Measurements from ENCODE around the gene RAI1. TPM values are rescaled to one million over a fixed set of nuclear protein-coding genes. Genes with fewer than 3 reads are reported as not detected.

The RAI1 gene
- total and polyA plus RNA-seq, 4 experiments from 2014 or later: 0.35 to 19.5 (median 9.7) TPM

GRCh38 chr17:17694169-17695081, 13.2 kb downstream of the RAI1 start:
- CTCF ChIA-PET (ENCODE audit: partially characterized antibody): interaction anchor here (1.0 to 6.0 kb wide), 3 partner anchors 12 to 16 kb away, joined by 3 to 23 read pairs (median 3); no protein-coding TSS in a partner anchor
- Mint-ChIP-seq H3K4me3 (peak overlapping the region; percentile 87 to 93 (median 89)), H3K27ac (peak overlapping the region; percentile 97 to 99 (median 99)), H3K27me3 (no peaks in the 10 kb centered on the region), H3K4me1 (peaks cover 16 to 66% (median 34%) of the 10 kb centered on the region in 4 donors), H3K9me3 (peaks cover 0 to 2% (median 0%) of the 10 kb centered on the region in 8 donors), H3K36me3 (no peaks in the 10 kb centered on the region)
- Histone ChIP-seq H3K36me3 (ENCODE audit: insufficient read depth, low read length) (no peaks in the 10 kb centered on the region), H3K27me3 (ENCODE audit: insufficient read depth, low read length) (no peaks in the 10 kb centered on the region), H3K4me1 (ENCODE audit: insufficient read depth, low read length) (peaks cover 35% of the 10 kb centered on the region), H3K9me3 (ENCODE audit: control insufficient read depth in 1 of 2, low read length in 2 of 2) (no peaks in the 10 kb centered on the region), H3K4me3 (ENCODE audit: low read length in 2 of 2) (peak overlapping the region; percentile 38 to 63), H3K27ac (ENCODE audit: low read depth, low read length) (peak overlapping the region; percentile 92)
- intact Hi-C loops (cut with micrococcal nuclease): loop anchor here (1.0 kb wide), 3 partner anchors 13 to 103 kb away; partner anchors contain the start of genes PEMT and RAI1
- POLR2A ChIA-PET (ENCODE audit: partially characterized antibody): interaction anchor here (0.6 to 5.4 kb wide), 9 partner anchors 13 to 1988 kb away, joined by 3 to 44 read pairs (median 4); partner anchors contain the start of genes DRC3, PEMT, RAI1 and SREBF1
- DNase-seq: peak; percentile 71 to 85 (median 77)

GRCh38 chr17:17696085-17696484, 14.8 kb downstream of the RAI1 start:
- intact Hi-C loops (cut with micrococcal nuclease): no loop called here

GRCh38 chr17:17696882-17697633, 15.8 kb downstream of the RAI1 start:
- peak overlapping the region in 6 of 7 donors; percentile 29 to 97 (median 80) for H3K27ac Mint-ChIP-seq
- DNase-seq: no peak
- ChIA-PET CTCF (ENCODE audit: partially characterized antibody) (interaction anchor here (0.6 to 1.1 kb wide), 2 partner anchors 17 to 1360 kb away, joined by 3 read pairs; no protein-coding TSS in a partner anchor), POLR2A (ENCODE audit: partially characterized antibody) (no interaction called here)
- Histone ChIP-seq H3K27me3 (ENCODE audit: insufficient read depth, low read length) (no peaks in the 10 kb centered on the region), H3K4me1 (ENCODE audit: insufficient read depth, low read length) (peaks cover 25% of the 10 kb centered on the region), H3K9me3 (ENCODE audit: control insufficient read depth in 1 of 2, low read length in 2 of 2) (no peaks in the 10 kb centered on the region), H3K4me3 (ENCODE audit: low read length in 2 of 2) (no peak overlapping the region), H3K27ac (ENCODE audit: low read depth, low read length) (no peak overlapping the region), H3K36me3 (ENCODE audit: insufficient read depth, low read length) (no peaks in the 10 kb centered on the region)
- H3K36me3 Mint-ChIP-seq: no peaks in the 10 kb centered on the region
- peak overlapping the region in 2 of 8 donors; percentile 50 to 52 for H3K4me3 Mint-ChIP-seq
- H3K27me3 Mint-ChIP-seq: no peaks in the 10 kb centered on the region
- intact Hi-C loops (cut with micrococcal nuclease): no loop called here
- peaks cover 10 to 49% (median 21%) of the 10 kb centered on the region in 4 donors for H3K4me1 Mint-ChIP-seq
- peaks cover 0 to 2% (median 0%) of the 10 kb centered on the region in 8 donors for H3K9me3 Mint-ChIP-seq

More at GRCh38 chr17:17696085-17696484, 14.8 kb downstream of the RAI1 start:
- Histone ChIP-seq H3K27ac (ENCODE audit: low read depth, low read length) (no peak overlapping the region), H3K36me3 (ENCODE audit: insufficient read depth, low read length) (no peaks in the 10 kb centered on the region), H3K9me3 (ENCODE audit: control insufficient read depth in 1 of 2, low read length in 2 of 2) (no peaks in the 10 kb centered on the region), H3K4me3 (ENCODE audit: low read length in 2 of 2) (no peak overlapping the region), H3K27me3 (ENCODE audit: insufficient read depth, low read length) (no peaks in the 10 kb centered on the region), H3K4me1 (ENCODE audit: insufficient read depth, low read length) (peaks cover 35% of the 10 kb centered on the region)
- H3K4me1 Mint-ChIP-seq: peaks cover 14 to 58% (median 27%) of the 10 kb centered on the region in 4 donors
- no peaks in the 10 kb centered on the region for H3K27me3 Mint-ChIP-seq
- CTCF ChIA-PET (ENCODE audit: partially characterized antibody): no interaction called here
- POLR2A ChIA-PET (ENCODE audit: partially characterized antibody): interaction anchor here (2.3 to 5.4 kb wide), 2 partner anchors 15 to 55 kb away, joined by 11 to 44 read pairs; partner anchors contain the start of gene RAI1
- peaks cover 0 to 2% (median 0%) of the 10 kb centered on the region in 8 donors for H3K9me3 Mint-ChIP-seq
- peak overlapping the region in 5 of 7 donors; percentile 82 to 98 (median 95) for H3K27ac Mint-ChIP-seq
- DNase-seq: no peak
- peak overlapping the region in 7 of 8 donors; percentile 7 to 91 (median 87) for H3K4me3 Mint-ChIP-seq
- no peaks in the 10 kb centered on the region for H3K36me3 Mint-ChIP-seq

- H3K4me1 Mint-ChIP-seq: peaks cover 10 to 37% (median 16%) of the 10 kb centered on the region in 4 donors
- ChIA-PET POLR2A (ENCODE audit: partially characterized antibody) (no interaction called here), CTCF (ENCODE audit: partially characterized antibody) (interaction anchor here (1.1 kb wide), 1 partner anchor 18 kb away, joined by 3 read pairs; no protein-coding TSS in a partner anchor)
- no peaks in the 10 kb centered on the region for H3K9me3 ChIP-seq (ENCODE audit: control insufficient read depth in 1 of 2, low read length in 2 of 2)
- intact Hi-C loops (cut with micrococcal nuclease): no loop called here
- no peaks in the 10 kb centered on the region for H3K36me3 ChIP-seq (ENCODE audit: insufficient read depth, low read length)
- H3K4me3 ChIP-seq (ENCODE audit: low read length in 2 of 2): no peak overlapping the region
- peaks cover 0 to 2% (median 0%) of the 10 kb centered on the region in 8 donors for H3K9me3 Mint-ChIP-seq
- H3K4me1 ChIP-seq (ENCODE audit: insufficient read depth, low read length): peaks cover 18% of the 10 kb centered on the region
- H3K27me3 ChIP-seq (ENCODE audit: insufficient read depth, low read length): no peaks in the 10 kb centered on the region
- H3K4me3 Mint-ChIP-seq: no peak overlapping the region
- no peaks in the 10 kb centered on the region for H3K27me3 Mint-ChIP-seq
- no peak overlapping the region for H3K27ac Mint-ChIP-seq
- no peak for DNase-seq
- no peak overlapping the region for H3K27ac ChIP-seq (ENCODE audit: low read depth, low read length)
- H3K36me3 Mint-ChIP-seq: no peaks in the 10 kb centered on the region
These were observed 17.1 kb downstream of the RAI1 start for GRCh38 chr17:17698371-17698770.

GRCh38 chr17:17698869-17699351, 17.7 kb downstream of the RAI1 start:
- no peaks in the 10 kb centered on the region for H3K27me3 ChIP-seq (ENCODE audit: insufficient read depth, low read length)
- intact Hi-C loops (cut with micrococcal nuclease): no loop called here
- no peak overlapping the region for H3K4me3 Mint-ChIP-seq

GRCh38 chr17:17699491-17699890, 18.2 kb downstream of the RAI1 start:
- Mint-ChIP-seq H3K4me1 (peaks cover 4 to 27% (median 9%) of the 10 kb centered on the region in 4 donors), H3K27ac (no peak overlapping the region), H3K27me3 (no peaks in the 10 kb centered on the region), H3K9me3 (peaks cover 0 to 2% (median 0%) of the 10 kb centered on the region in 8 donors), H3K4me3 (no peak overlapping the region), H3K36me3 (no peaks in the 10 kb centered on the region)
- intact Hi-C loops (cut with micrococcal nuclease): no loop called here
- POLR2A ChIA-PET (ENCODE audit: partially characterized antibody): no interaction called here
- Histone ChIP-seq H3K9me3 (ENCODE audit: control insufficient read depth in 1 of 2, low read length in 2 of 2) (no peaks in the 10 kb centered on the region), H3K27me3 (ENCODE audit: insufficient read depth, low read length) (no peaks in the 10 kb centered on the region), H3K36me3 (ENCODE audit: insufficient read depth, low read length) (no peaks in the 10 kb centered on the region), H3K27ac (ENCODE audit: low read depth, low read length) (no peak overlapping the region), H3K4me1 (ENCODE audit: insufficient read depth, low read length) (peaks cover 9% of the 10 kb centered on the region), H3K4me3 (ENCODE audit: low read length in 2 of 2) (no peak overlapping the region)
- DNase-seq: no peak
- CTCF ChIA-PET (ENCODE audit: partially characterized antibody): no interaction called here

More at GRCh38 chr17:17698869-17699351, 17.7 kb downstream of the RAI1 start:
- POLR2A ChIA-PET (ENCODE audit: partially characterized antibody): no interaction called here
- no peak overlapping the region for H3K27ac ChIP-seq (ENCODE audit: low read depth, low read length)
- peaks cover 13% of the 10 kb centered on the region for H3K4me1 ChIP-seq (ENCODE audit: insufficient read depth, low read length)
- CTCF ChIA-PET (ENCODE audit: partially characterized antibody): no interaction called here
- peaks cover 0 to 2% (median 0%) of the 10 kb centered on the region in 8 donors for H3K9me3 Mint-ChIP-seq
- no peak overlapping the region for H3K27ac Mint-ChIP-seq
- H3K4me3 ChIP-seq (ENCODE audit: low read length in 2 of 2): no peak overlapping the region
- no peaks in the 10 kb centered on the region for H3K9me3 ChIP-seq (ENCODE audit: control insufficient read depth in 1 of 2, low read length in 2 of 2)
- H3K36me3 Mint-ChIP-seq: no peaks in the 10 kb centered on the region
- no peak for DNase-seq
- H3K4me1 Mint-ChIP-seq: peaks cover 6 to 32% (median 12%) of the 10 kb centered on the region in 4 donors
- no peaks in the 10 kb centered on the region for H3K36me3 ChIP-seq (ENCODE audit: insufficient read depth, low read length)
- no peaks in the 10 kb centered on the region for H3K27me3 Mint-ChIP-seq
